C4-2B (cell line): Measurements from ENCODE around the gene CAMTA1.

Source experiments
- ZFX ChIP-seq: fragments of 450-650 bp; IDR thresholded peaks from 2 replicates; pipeline ENCODE4 v1.6.1; 2017
- TF ChIP-seq, protein P1 (sequence below): fragments of 450-650 bp; conservative IDR thresholded peaks from 2 replicates; pipeline ENCODE4 v1.5.1; 2017; ENCODE audit warnings: mild to moderate bottlenecking

DNA sequence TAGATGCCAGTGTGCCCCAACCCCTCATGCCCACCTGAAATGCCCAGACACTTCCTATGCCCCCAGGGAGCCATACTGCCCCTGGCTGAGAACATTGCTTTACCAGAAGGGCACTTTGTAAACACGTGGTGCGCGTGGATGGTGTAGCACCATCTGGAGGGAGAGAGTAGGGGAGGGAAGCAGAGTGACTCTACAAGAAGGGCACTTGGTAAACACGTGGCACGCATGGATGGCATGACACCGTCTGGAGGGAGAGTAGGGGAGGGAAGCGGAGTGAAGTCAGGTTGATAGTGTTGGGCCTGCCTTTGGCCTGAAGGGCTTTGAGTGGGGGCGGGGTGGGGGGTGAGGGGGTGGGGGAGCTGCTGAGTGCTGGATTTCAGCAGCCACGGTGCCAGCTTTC lies 661.8 kb downstream of the CAMTA1 start:
- TF ChIP-seq, protein P1, sequence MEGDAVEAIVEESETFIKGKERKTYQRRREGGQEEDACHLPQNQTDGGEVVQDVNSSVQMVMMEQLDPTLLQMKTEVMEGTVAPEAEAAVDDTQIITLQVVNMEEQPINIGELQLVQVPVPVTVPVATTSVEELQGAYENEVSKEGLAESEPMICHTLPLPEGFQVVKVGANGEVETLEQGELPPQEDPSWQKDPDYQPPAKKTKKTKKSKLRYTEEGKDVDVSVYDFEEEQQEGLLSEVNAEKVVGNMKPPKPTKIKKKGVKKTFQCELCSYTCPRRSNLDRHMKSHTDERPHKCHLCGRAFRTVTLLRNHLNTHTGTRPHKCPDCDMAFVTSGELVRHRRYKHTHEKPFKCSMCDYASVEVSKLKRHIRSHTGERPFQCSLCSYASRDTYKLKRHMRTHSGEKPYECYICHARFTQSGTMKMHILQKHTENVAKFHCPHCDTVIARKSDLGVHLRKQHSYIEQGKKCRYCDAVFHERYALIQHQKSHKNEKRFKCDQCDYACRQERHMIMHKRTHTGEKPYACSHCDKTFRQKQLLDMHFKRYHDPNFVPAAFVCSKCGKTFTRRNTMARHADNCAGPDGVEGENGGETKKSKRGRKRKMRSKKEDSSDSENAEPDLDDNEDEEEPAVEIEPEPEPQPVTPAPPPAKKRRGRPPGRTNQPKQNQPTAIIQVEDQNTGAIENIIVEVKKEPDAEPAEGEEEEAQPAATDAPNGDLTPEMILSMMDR: no peak
- TF ChIP-seq ZFX: no peak
